ENCODE results near the gene TTLL3. TPM values are rescaled to one million over a fixed set of nuclear protein-coding genes. Genes with fewer than 3 reads are reported as not detected.

The TTLL3 gene
- total and polyA plus RNA-seq, 2 of the 8 experiments (the other 6 are each of a cell fraction or from before 2014, with no cell fraction given): 5.9 to 8.9 TPM

- no peak for TF ChIP-seq MAX (IDR thresholded peaks at IDR 0.05)
Measured at GRCh38 chr3:9833078-9833477, 23.0 kb downstream of the TTLL3 start (continued).

Measured in H1 (cell line).